Endothelial cell of umbilical vein (primary cell): Measurements from ENCODE around the gene ZNF396. TPM values are rescaled to one million over a fixed set of nuclear protein-coding genes. Genes with fewer than 3 reads are reported as not detected.

Experiments
- BruUV-seq: library from RNA; stranded (reverse); fragments of 400-500 nt; replicated peaks from 2 replicates; lab custom pipeline; 2021; lab: Mats Ljungman, UMichigan
- CTCF ChIA-PET: fragments of 300-600, 350-600 bp; sonication (Branson Sonifier 250); formaldehyde crosslinking; loops from one replicate; lab custom pipeline; 2021; ENCODE audit warnings: antibody characterized with exemption, inconsistent platforms; lab: Charles Lee
- POLR2A ChIA-PET: fragments of 300-600, 350-600 bp; sonication (Branson Sonifier 250); formaldehyde crosslinking; loops from one replicate; lab custom pipeline; 2021; ENCODE audit warnings: antibody characterized with exemption, inconsistent platforms; lab: Charles Lee
- DNase-seq: peaks from one replicate; pipeline ENCODE4 v3.0.0-alpha.2; 2011; ENCODE audit warnings: low read depth, low spot score
- FAIRE-seq: peaks from 2 replicates; lab custom pipeline; 2011; peaks lifted over from hg19 to GRCh38; lab: Jason Lieb, UNC
- H2AFZ ChIP-seq: 2 replicates; pipeline ENCODE4 v1.6.0; 2012; ENCODE audit warnings: low read depth, low read length, control low read depth, inconsistent platforms
- H3K27ac ChIP-seq: 2 replicates; pipeline ENCODE4 v1.5.1; 2011; ENCODE audit warnings: low read depth, mild to moderate bottlenecking, control low read depth, low read length, moderate library complexity; ENCODE audit not compliant: insufficient read depth
- H3K27me3 ChIP-seq, 2 experiments: 2 replicates each; pipeline versions ENCODE4 v1.6.0 to v1.6.1; 2011; ENCODE audit warnings: low read length in 2 of 2, mixed read lengths in 1 of 2; ENCODE audit not compliant: control insufficient read depth in 2 of 2, insufficient read depth in 2 of 2
- H3K36me3 ChIP-seq, 2 experiments: 2 replicates in 1 of 2; 3 replicates in 1 of 2; pipeline ENCODE4 v1.5.1; 2011; ENCODE audit warnings: low read length in 2 of 2, mild to moderate bottlenecking in 1 of 2, moderate library complexity in 1 of 2; ENCODE audit not compliant: control insufficient read depth in 2 of 2, insufficient read depth in 2 of 2; ENCODE audit errors: extremely low read depth in 1 of 2
- H3K4me1 ChIP-seq: 3 replicates; pipeline ENCODE4 v1.5.1; 2011; ENCODE audit warnings: mild to moderate bottlenecking, low read length; ENCODE audit not compliant: control insufficient read depth, insufficient read depth; ENCODE audit errors: extremely low read depth
- H3K4me2 ChIP-seq: 2 replicates; pipeline ENCODE4 v1.6.1; 2011; ENCODE audit warnings: low read length, control low read depth, mixed read lengths; ENCODE audit not compliant: insufficient read depth
- H3K4me3 ChIP-seq, 3 experiments: fragments of 200-600 bp in 1 of 3; sonication (generic), shearing (Covaris generic) in 1 of 3; replicated peaks in 1 of 3; 2 replicates each; pipeline ENCODE4 v1.5.1; 2011 to 2016; ENCODE audit warnings: control low read depth in 3 of 3, low read length in 3 of 3, mild to moderate bottlenecking in 2 of 3, inconsistent platforms in 1 of 3, low read depth in 1 of 3, moderate library complexity in 1 of 3; ENCODE audit not compliant: insufficient read depth in 1 of 3
- H3K79me2 ChIP-seq: 2 replicates; pipeline ENCODE4 v1.6.0; 2012; ENCODE audit warnings: low read length, inconsistent platforms; ENCODE audit not compliant: control insufficient read depth, insufficient read depth
- H3K9ac ChIP-seq: replicated peaks from 2 replicates; pipeline ENCODE3; 2011; ENCODE audit warnings: low read length, control low read depth; ENCODE audit not compliant: insufficient read depth; ENCODE audit errors: extremely low read depth
- H3K9me1 ChIP-seq: replicated peaks from 3 replicates; pipeline ENCODE4 v1.6.0; 2011; ENCODE audit warnings: mild to moderate bottlenecking, low read length; ENCODE audit not compliant: control insufficient read depth, insufficient read depth; ENCODE audit errors: extremely low read depth
- H3K9me3 ChIP-seq: replicated peaks from 2 replicates; pipeline ENCODE4 v1.5.1; 2012; ENCODE audit warnings: low read length, inconsistent platforms; ENCODE audit not compliant: control insufficient read depth, insufficient read depth
- H4K20me1 ChIP-seq: replicated peaks from 2 replicates; pipeline ENCODE3; 2011; ENCODE audit warnings: mild to moderate bottlenecking, low read length; ENCODE audit not compliant: control insufficient read depth, insufficient read depth; ENCODE audit errors: extremely low read depth
- CTCF ChIP-seq, 2 donors: IDR thresholded peaks; 1 replicate in 1 of 2; 2 replicates in 1 of 2; pipeline ENCODE4 v1.5.1; 2011; ENCODE audit warnings: low read length in 2 of 2, mild to moderate bottlenecking in 2 of 2, moderate library complexity in 2 of 2, control low read depth in 1 of 2, inconsistent platforms in 1 of 2, low read depth in 1 of 2; ENCODE audit not compliant: insufficient read depth in 1 of 2; ENCODE audit errors: extremely low read depth in 1 of 2
- EZH2 ChIP-seq: IDR thresholded peaks from 2 replicates; pipeline ENCODE4 v1.6.1; 2012; ENCODE audit warnings: borderline replicate concordance, low read depth, mild to moderate bottlenecking, moderate library complexity, low read length, inconsistent platforms; ENCODE audit not compliant: severe bottlenecking
- FOS ChIP-seq: IDR thresholded peaks from 2 replicates; pipeline ENCODE4 v1.6.1; 2011; ENCODE audit warnings: mild to moderate bottlenecking, low read length, moderate library complexity, borderline replicate concordance; ENCODE audit not compliant: insufficient read depth
- GATA2 ChIP-seq: IDR thresholded peaks from 2 replicates; pipeline ENCODE4 v1.7.0; 2011; ENCODE audit warnings: low read depth, mild to moderate bottlenecking, moderate library complexity, mixed read lengths, low read length; ENCODE audit not compliant: insufficient read length, insufficient read depth
- JUN ChIP-seq: IDR thresholded peaks from 2 replicates; pipeline ENCODE4 v1.6.1; 2011; ENCODE audit warnings: borderline replicate concordance, low read depth; ENCODE audit not compliant: insufficient read length, insufficient read depth
- MAX ChIP-seq: IDR thresholded peaks from 2 replicates; pipeline ENCODE4 v1.6.1; 2011; ENCODE audit not compliant: insufficient read depth, insufficient read length
- MYC ChIP-seq: IDR thresholded peaks from one replicate; pipeline ENCODE4 v1.6.1; 2011; ENCODE audit warnings: mild to moderate bottlenecking, low read depth, low read length
- POLR2A ChIP-seq: IDR thresholded peaks from 2 replicates; pipeline ENCODE4 v1.6.1; 2012; ENCODE audit warnings: low read depth, mild to moderate bottlenecking, control low read depth, low read length
- POLR2AphosphoS5 ChIP-seq: IDR thresholded peaks from 2 replicates; pipeline ENCODE4 v1.6.1; 2012; ENCODE audit warnings: low read depth, mild to moderate bottlenecking, control low read depth, low read length, moderate library complexity; ENCODE audit not compliant: insufficient read depth
- dilution Hi-C: fragments of 300-500 bp; cut with MboI; formaldehyde crosslinking; loops from one replicate; pipeline ENCODE4 v1.15.0; 2019; ENCODE audit warnings: low sequenced_read_pairs; ENCODE audit not compliant: extremely low pct_ligation_motif_present
- intact Hi-C: fragments of 100-400 bp; cut with micrococcal nuclease; formaldehyde crosslinking; loops from one replicate; pipeline ENCODE4 v1.10.0; 2022
- polyA plus RNA-seq, 4 experiments: library from polyadenylated mRNA; depleted of rRNA in 3 of 4; stranded (reverse) in 3 of 4; unstranded in 1 of 4; fragments of >200 nt; gene quantifications; 2 replicates each; pipeline versions ENCODE4 v1.2.1 to v1.2.3, GENCODE V29; 2011 to 2012; ENCODE audit warnings: missing spikeins in 1 of 4
- total RNA-seq: library from RNA; stranded (reverse); gene quantifications from 2 replicates; pipeline ENCODE4 v1.2.3, GENCODE V29; 2021

ZNF396 gene
- total and polyA plus RNA-seq, 2 donors (not counting 3 experiments of a cell fraction or from before 2014, with no cell fraction given): 0.28 to 0.44 TPM

DNA sequence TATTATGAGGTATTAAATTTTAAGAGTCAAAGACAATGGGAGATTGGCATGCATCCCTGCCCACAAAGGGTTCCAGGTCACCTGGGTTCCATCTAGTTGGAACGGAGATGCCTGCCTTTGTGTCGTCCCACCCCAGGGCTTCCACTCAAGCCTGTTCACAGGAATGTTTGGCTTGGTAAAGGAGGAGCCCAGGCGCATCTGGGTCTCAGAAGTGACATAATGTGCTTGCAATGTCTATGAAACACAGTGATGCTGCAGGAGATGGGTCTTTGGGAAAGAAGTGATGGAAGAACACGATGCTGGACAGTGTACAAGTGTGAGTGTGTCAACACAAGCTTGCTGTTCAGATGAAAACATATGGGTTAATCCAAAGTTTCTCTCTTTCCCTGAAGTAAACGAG, 49.6 kb upstream of the ZNF396 start:
- Histone ChIP-seq H3K4me1 (peaks cover 21% of the 10 kb centered on the region), H3K27ac (no peak overlapping the region), H3K4me3 (no peak overlapping the region), H3K4me2 (no peak overlapping the region), H2AFZ (no peak overlapping the region), H3K9me1 (no peaks in the 10 kb centered on the region), H3K9me3 (no peaks in the 10 kb centered on the region), H3K9ac (no peak overlapping the region), H3K36me3 (no peaks in the 10 kb centered on the region), H3K27me3 (no peaks in the 10 kb centered on the region), H3K79me2 (no peaks in the 10 kb centered on the region), H4K20me1 (no peaks in the 10 kb centered on the region)
- ChIA-PET CTCF (interaction anchor here (0.8 to 1.1 kb wide), 2 partner anchors 20 to 524 kb away, joined by 3 to 4 read pairs; no protein-coding TSS in a partner anchor), POLR2A (no interaction called here)
- TF ChIP-seq EZH2 (no peak), FOS (no peak), GATA2 (no peak), MYC (no peak), CTCF (IDR thresholded peaks at IDR 0.05; ENCODE audit: extremely low read depth in 1 of 2, insufficient read depth in 1 of 2, low read depth in 1 of 2, low read length in 2 of 2) (no peak), MAX (no peak), POLR2A (no peak), POLR2AphosphoS5 (no peak), JUN (no peak)
- DNase-seq: no peak
- intact Hi-C loops: no loop called here
- no peak for FAIRE-seq
- no TSS peak for BruUV-seq
- dilution Hi-C loops: no loop called here
